SK-MEL-5 (cell line): Measurements from ENCODE around the gene SLC6A11. TPM values are rescaled to one million over a fixed set of nuclear protein-coding genes. Genes with fewer than 3 reads are reported as not detected.

Source experiments
- DNase-seq: peaks from one replicate; pipeline ENCODE4 v3.0.0-alpha.2; 2016; ENCODE audit warnings: low read depth, low spot score
- in situ Hi-C: cut with HindIII; loops from 2 replicates; pipeline ENCODE4 v1.10.0; 2016; ENCODE audit warnings: low sequenced_read_pairs, high pct_unique_total_duplicates, low pct_unique_long_range_greater_than_20kb
- total RNA-seq: library from RNA; depleted of rRNA; stranded (reverse); fragments of >200 nt; shearing (Covaris generic); gene quantifications from 2 replicates; pipeline ENCODE4 v1.2.3, GENCODE V29; 2014

Gene SLC6A11
- total RNA-seq, 1 experiment from 2014 or later: 0.13 TPM

DNA sequence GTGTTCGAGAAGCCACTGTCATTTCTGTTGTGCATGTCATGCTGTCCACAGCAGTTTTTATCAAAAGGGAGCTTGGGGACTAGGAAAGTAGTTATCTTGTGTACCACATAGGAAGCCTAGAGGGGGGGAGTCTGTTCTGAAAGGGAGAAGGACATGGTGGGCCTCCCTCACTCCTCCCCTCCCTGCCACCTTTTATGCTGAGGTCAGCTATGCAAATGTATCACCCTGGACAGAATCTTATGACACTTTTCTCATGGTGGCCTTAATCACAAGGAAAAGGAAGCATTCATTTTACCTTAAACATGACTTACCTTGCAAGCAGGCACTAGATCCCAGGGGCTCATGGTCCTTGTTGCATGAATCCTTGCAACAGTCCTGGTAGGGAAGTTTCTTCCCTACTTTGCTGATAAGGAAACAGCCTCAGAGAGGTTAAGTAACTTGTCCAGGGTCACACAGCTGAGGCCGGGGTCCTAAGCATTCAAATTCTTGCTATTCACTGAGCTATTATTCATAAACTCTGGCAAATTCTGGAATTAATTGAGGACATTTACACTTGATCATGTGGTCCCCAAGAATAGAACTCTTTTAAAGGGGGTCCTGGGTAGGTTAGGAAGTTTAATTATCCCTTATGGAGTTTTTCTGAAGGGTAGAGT lies 95.4 kb downstream of the SLC6A11 start:
- in situ Hi-C loops: no loop called here
- DNase-seq: no peak

- no peak for DNase-seq
- in situ Hi-C loops: no loop called here
Observed at GRCh38 chr3:10912786-10913185, 96.8 kb downstream of the SLC6A11 start.

DNA sequence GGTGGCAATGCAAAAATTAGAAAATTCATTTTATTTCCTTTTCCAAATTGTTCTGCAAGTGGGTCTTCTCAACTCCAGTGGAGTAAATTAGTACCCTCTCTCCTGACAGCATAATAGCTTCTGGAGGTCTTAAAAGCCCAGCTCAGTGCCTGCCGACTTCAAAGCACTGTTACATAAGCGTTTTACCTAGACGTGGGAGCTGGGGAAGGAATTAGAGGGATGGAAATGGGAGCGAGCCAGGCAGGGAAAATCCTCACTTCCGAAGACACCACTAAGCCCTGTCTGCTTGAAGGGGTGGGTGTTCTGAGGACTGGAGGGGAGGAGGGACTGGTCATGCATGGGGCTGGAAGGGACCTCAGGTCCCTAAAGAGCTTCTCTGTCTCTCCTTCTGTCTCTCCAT lies 99.3 kb downstream of the SLC6A11 start:
- in situ Hi-C loops: no loop called here
- DNase-seq: no peak

- in situ Hi-C loops: no loop called here
Observed at GRCh38 chr3:10917176-10917575, 101.1 kb downstream of the SLC6A11 start.

GRCh38 chr3:10918011-10918410 lies 102.0 kb downstream of the SLC6A11 start:
- no peak for DNase-seq
- in situ Hi-C loops: no loop called here

More at GRCh38 chr3:10917176-10917575, 101.1 kb downstream of the SLC6A11 start:
- DNase-seq: no peak

DNA sequence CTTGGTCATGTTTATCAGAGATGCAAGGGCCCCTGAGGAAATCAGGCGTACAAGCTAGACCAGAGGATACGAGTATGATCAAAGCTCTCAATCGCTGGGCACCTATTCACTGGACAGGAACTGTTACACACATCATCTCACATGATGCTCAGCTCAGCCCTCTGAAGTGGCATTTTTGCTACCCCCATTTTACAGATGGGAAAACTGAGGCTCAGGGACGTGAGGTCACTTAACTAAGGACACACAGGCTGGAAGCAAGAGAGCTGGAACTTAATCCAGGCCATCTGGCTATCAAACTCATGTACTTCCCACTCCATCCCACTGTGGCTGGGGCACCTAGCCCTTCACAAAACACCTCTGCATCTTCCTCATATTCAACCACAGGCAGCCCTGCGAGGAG lies 103.6 kb downstream of the SLC6A11 start:
- no peak for DNase-seq
- in situ Hi-C loops: no loop called here

GRCh38 chr3:10925436-10926255 lies 109.6 kb downstream of the SLC6A11 start:
- DNase-seq: no peak
- in situ Hi-C loops: no loop called here

DNA sequence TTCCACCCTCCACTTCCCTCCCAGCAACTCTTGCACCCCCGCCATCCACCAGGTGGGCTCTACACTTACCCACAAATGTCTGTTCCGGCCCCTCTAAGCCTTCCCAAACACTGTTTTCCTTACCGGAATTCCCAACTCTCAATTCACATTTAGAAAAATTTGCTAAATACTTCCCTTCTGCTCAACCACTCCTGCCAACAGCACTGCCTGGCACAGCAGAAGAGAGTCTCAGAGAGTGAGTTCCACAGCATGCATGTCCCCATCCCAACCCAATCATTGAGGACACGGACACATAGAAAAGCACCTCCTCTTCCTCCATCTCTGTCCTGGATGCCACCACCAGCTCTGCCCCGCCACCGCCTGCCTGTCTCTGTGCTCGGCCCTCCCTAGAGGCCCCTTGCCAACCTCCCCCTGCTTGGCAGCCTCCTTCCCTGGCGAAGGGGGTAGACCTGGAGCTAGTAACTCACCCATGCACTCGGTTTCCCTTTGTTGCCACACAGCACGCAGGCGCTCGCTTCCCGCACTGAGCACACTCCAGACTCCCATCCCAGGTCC lies 110.3 kb downstream of the SLC6A11 start:
- no peak for DNase-seq
- in situ Hi-C loops: no loop called here

DNA sequence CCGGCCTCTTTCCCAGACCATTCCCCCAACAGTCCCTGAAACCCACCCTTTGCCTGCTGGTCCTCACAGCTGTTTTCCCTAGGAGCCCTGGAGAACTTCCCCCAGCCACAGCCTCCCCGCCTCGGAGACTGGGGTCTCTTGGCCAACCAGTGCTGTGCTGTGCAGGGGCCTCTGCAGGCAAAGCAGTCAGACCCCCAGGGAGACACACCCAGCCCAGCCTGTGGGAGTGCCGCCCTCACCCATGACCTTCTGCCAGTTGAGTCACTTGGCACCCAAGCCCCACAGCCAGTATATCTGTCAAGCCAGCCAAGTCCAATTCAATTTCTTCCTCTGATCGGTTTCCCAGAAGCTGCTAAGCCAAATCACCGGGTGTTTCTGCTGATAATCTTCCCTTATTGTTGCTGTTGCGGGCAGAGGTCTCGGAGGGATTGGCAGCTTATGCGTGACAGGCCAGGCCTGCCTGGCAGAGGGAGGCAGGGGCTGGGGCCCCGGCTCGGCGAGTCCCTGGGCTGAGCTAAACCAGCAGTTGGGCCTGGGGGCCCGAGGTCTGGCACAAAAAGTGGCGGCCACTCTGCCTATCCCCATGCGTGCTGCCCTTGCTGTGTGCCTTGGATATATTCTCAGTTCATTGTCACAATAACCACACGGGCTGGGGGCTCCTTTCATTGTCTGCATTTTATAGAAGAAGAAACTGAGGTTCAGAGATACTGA lies 110.9 kb downstream of the SLC6A11 start:
- DNase-seq: no peak
- in situ Hi-C loops: no loop called here

GRCh38 chr3:10927551-10927950 lies 111.5 kb downstream of the SLC6A11 start:
- no peak for DNase-seq
- in situ Hi-C loops: no loop called here

DNA sequence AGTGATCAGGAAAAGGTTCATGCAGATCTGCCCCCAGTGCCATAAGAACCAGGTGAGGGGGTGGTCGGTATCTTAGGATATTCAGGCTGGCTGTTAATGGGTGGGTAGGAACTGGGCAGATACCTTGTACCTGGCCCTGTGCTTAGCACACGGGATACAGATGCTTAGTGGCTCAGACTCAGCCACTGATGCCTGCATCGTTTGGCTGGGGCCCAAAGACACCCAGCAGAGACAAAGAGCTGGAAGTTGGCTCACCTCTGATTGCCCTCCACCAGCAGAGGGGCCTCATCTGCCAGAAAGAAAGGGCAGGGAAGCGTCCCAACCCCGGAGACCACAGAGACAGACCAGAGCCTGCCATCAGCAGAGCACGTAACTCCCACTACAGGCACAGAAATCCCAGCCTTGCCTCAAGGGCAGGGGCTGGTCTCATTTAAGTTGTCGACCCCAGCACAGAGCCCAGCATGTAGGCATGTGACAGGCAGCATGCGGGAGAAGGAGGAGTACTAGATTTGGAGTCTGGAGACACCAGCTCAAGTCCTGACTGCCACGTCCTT lies 112.5 kb downstream of the SLC6A11 start:
- no peak for DNase-seq
- in situ Hi-C loops: no loop called here

- DNase-seq: no peak
- in situ Hi-C loops: no loop called here
Observed at GRCh38 chr3:10928961-10929471, 113.0 kb downstream of the SLC6A11 start.

- DNase-seq: no peak
- in situ Hi-C loops: no loop called here
Observed at GRCh38 chr3:10929978-10930665, 114.1 kb downstream of the SLC6A11 start.

DNA sequence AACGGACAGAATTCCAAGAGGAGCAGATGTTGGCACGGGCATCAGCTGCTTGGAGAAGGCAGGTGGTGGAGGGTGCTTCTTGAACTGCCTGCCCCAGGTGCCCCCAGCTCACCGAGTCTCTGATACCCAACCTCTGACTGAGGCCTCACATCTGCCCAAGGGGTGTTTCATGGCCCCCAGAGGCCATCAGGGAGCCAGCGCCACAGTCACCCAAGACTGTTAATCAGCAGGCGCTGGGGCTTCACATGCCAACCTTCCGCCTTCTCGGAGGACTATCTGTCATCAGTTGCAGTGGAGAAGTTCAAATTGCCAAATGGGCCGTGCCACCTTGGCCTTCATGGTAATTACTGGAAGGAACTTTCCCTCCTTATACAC lies 114.6 kb downstream of the SLC6A11 start:
- in situ Hi-C loops: no loop called here
- no peak for DNase-seq

GRCh38 chr3:10932596-10932995 lies 116.6 kb downstream of the SLC6A11 start:
- in situ Hi-C loops: no loop called here
- DNase-seq: no peak

DNA sequence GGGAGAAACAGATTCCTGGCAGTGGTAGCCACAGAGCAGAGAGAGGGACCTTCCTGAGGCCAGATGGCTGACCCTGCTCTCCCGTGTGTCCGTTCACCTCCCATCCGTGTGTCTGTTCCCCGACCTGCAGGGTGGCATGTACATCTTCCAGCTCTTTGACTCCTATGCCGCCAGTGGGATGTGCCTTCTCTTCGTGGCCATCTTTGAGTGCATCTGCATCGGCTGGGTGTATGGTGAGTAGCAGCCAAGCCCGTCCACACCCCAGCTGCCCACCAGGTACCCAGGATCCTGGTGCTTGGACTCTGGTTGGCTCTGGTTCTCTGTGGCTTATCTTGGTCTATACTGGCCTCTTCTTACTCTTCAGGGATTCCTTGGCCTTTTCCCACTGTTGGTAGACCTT lies 117.0 kb downstream of the SLC6A11 start:
- DNase-seq: no peak
- in situ Hi-C loops: no loop called here

DNA sequence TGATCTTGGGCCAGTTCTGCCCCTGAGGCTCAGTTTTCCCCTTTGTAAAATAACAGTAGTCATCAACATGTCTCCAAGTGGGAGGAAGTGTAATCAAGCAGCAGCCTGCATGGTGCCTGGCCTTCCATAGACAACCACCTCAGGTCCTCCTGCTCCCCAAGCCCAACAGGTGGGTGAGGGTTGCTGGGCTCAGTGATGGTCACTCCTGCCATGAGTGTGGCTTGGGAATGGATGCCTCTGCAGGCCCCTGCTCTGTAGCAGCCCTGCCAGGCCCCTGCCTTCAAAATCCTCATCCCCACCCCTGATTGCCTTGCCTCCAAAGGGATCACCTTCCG lies 117.4 kb downstream of the SLC6A11 start:
- DNase-seq: no peak
- in situ Hi-C loops: no loop called here
